Measurements from ENCODE around the gene THAP12.
"Not testable (repeated sequence)": the region's sequence is repeated elsewhere in the genome, so short reads cannot be mapped to it uniquely, and the experiment has no call there.

Gene THAP12

GRCh38 chr11:76380977-76381719 lies at the start of gene THAP12, which contains the start of gene GVQW3:
TSS of gene THAP12 (minus strand) at chr11:76381132. CDS start at chr11:76380836, 296 bp downstream.
TSS of gene GVQW3 (plus strand) at chr11:76381323. CDS start at chr11:76381829, 506 bp downstream.
- peak; percentile 100 for DNase-seq (ENCODE audit: low spot score)

GRCh38 chr11:76426660-76427059 lies 45.7 kb upstream of the THAP12 start:
- DNase-seq (ENCODE audit: low spot score): no peak

- no peak for DNase-seq (ENCODE audit: low spot score)
Measured at GRCh38 chr11:76424891-76425290, 44.0 kb upstream of the THAP12 start.

GRCh38 chr11:76424379-76424778 lies 43.4 kb upstream of the THAP12 start:
- no peak for DNase-seq (ENCODE audit: low spot score)

GRCh38 chr11:76419896-76420295 lies 39.0 kb upstream of the THAP12 start:
- no peak for DNase-seq (ENCODE audit: low spot score)

GRCh38 chr11:76415073-76415472 lies 34.1 kb upstream of the THAP12 start:
- no peak for DNase-seq (ENCODE audit: low spot score)

- DNase-seq (ENCODE audit: low spot score): no peak
Measured at GRCh38 chr11:76410851-76411357, 30.0 kb upstream of the THAP12 start.

- no peak for DNase-seq (ENCODE audit: low spot score)
Measured at GRCh38 chr11:76408171-76408965, 27.4 kb upstream of the THAP12 start.

GRCh38 chr11:76406359-76406758 lies 25.4 kb upstream of the THAP12 start:
- no peak for DNase-seq (ENCODE audit: low spot score)

- not testable (repeated sequence) for DNase-seq (ENCODE audit: low spot score)
Measured at GRCh38 chr11:76401484-76401883, 20.6 kb upstream of the THAP12 start.

- no peak for DNase-seq (ENCODE audit: low spot score)
Measured at GRCh38 chr11:76400967-76401366, 20.0 kb upstream of the THAP12 start.

GRCh38 chr11:76397383-76397782 lies 16.5 kb upstream of the THAP12 start:
- DNase-seq (ENCODE audit: low spot score): no peak

GRCh38 chr11:76395296-76395695 lies 14.4 kb upstream of the THAP12 start:
- DNase-seq (ENCODE audit: low spot score): no peak

- DNase-seq (ENCODE audit: low spot score): no peak
Measured at GRCh38 chr11:76394411-76394810, 13.5 kb upstream of the THAP12 start.

- no peak for DNase-seq (ENCODE audit: low spot score)
Measured at GRCh38 chr11:76392870-76393269, 11.9 kb upstream of the THAP12 start.

GRCh38 chr11:76391811-76392475 lies 11.0 kb upstream of the THAP12 start:
- no peak for DNase-seq (ENCODE audit: low spot score)

GRCh38 chr11:76391021-76391420 lies 10.1 kb upstream of the THAP12 start:
- no peak for DNase-seq (ENCODE audit: low spot score)

GRCh38 chr11:76388408-76388807 lies 7.5 kb upstream of the THAP12 start:
- no peak for DNase-seq (ENCODE audit: low spot score)

- no peak for DNase-seq (ENCODE audit: low spot score)
Measured at GRCh38 chr11:76385903-76386302, 5.0 kb upstream of the THAP12 start.

- no peak for DNase-seq (ENCODE audit: low spot score)
Measured at GRCh38 chr11:76382209-76382608, 1.3 kb upstream of the THAP12 start.

- DNase-seq (ENCODE audit: low spot score): peak; percentile 13
Measured at GRCh38 chr11:76380159-76380976, 564 bp downstream of the THAP12 start.

- DNase-seq (ENCODE audit: low spot score): peak; percentile 15
Measured at GRCh38 chr11:76379807-76380158, 1.1 kb downstream of the THAP12 start.

Data from AG08395 (cell line).